Measurements from ENCODE around the gene ARFIP2.
"Not testable (repeated sequence)": the region's sequence is repeated elsewhere in the genome, so short reads cannot be mapped to it uniquely, and the experiment has no call there.

Gene ARFIP2

GRCh38 chr11:6481012-6481923 is at the start of gene ARFIP2, which contains the start of gene TIMM10B:
Gene ARFIP2, minus strand, starts transcription at chr11:6481331. Its CDS starts 910 bp downstream, at chr11:6480421.
Gene TIMM10B, plus strand, starts transcription at chr11:6481501. Its CDS starts 16 bp downstream, at chr11:6481517.
- peak; percentile 100 for DNase-seq (ENCODE audit: low spot score)
- in situ Hi-C loops (cut with MboI; ENCODE audit: low sequenced_read_pairs, unreplicated experiment), result no loop called here
- TF ChIP-seq CTCF (IDR thresholded peaks at IDR 0.05; ENCODE audit: borderline replicate concordance, control extremely low read depth, extremely low read depth, insufficient read depth, missing control alignments), result no peak

GRCh38 chr11:6530848-6531247 is 49.7 kb upstream of the ARFIP2 start:
- in situ Hi-C loops (cut with MboI; ENCODE audit: low sequenced_read_pairs, unreplicated experiment), result loop anchor here (10.0 kb wide), 1 partner anchor 154 kb away; the partner anchor contains the start of gene MRPL17

GRCh38 chr11:6529266-6529665 is 48.1 kb upstream of the ARFIP2 start:
- in situ Hi-C loops (cut with MboI; ENCODE audit: low sequenced_read_pairs, unreplicated experiment), result no loop called here
- DNase-seq (ENCODE audit: low spot score), result no peak
- TF ChIP-seq CTCF (IDR thresholded peaks at IDR 0.05; ENCODE audit: borderline replicate concordance, control extremely low read depth, extremely low read depth, insufficient read depth, missing control alignments), result no peak

More at GRCh38 chr11:6530848-6531247, 49.7 kb upstream of the ARFIP2 start:
- no peak for DNase-seq (ENCODE audit: low spot score)
- no peak for TF ChIP-seq CTCF (IDR thresholded peaks at IDR 0.05; ENCODE audit: borderline replicate concordance, control extremely low read depth, extremely low read depth, insufficient read depth, missing control alignments)

GRCh38 chr11:6526411-6527135 is 45.4 kb upstream of the ARFIP2 start:
- no peak for TF ChIP-seq CTCF (IDR thresholded peaks at IDR 0.05; ENCODE audit: borderline replicate concordance, control extremely low read depth, extremely low read depth, insufficient read depth, missing control alignments)
- in situ Hi-C loops (cut with MboI; ENCODE audit: low sequenced_read_pairs, unreplicated experiment), result no loop called here
- DNase-seq (ENCODE audit: low spot score), result no peak

- no peak for DNase-seq (ENCODE audit: low spot score)
- TF ChIP-seq CTCF (IDR thresholded peaks at IDR 0.05; ENCODE audit: borderline replicate concordance, control extremely low read depth, extremely low read depth, insufficient read depth, missing control alignments), result no peak
- in situ Hi-C loops (cut with MboI; ENCODE audit: low sequenced_read_pairs, unreplicated experiment), result no loop called here
These were observed 42.1 kb upstream of the ARFIP2 start for GRCh38 chr11:6523253-6523652.

GRCh38 chr11:6521946-6522345 is 40.8 kb upstream of the ARFIP2 start:
- in situ Hi-C loops (cut with MboI; ENCODE audit: low sequenced_read_pairs, unreplicated experiment); DNase-seq (ENCODE audit: low spot score): not testable (repeated sequence)

All from GM13976 (cell line).